Muscle layer of duodenum (tissue), 2 donors: ENCODE measurements around the gene ARHGAP45.

Source experiments
- H3K27ac ChIP-seq: one replicate; pipeline ENCODE4 v1.7.0; 2013; ENCODE audit warnings: mild to moderate bottlenecking, low read length
- H3K27me3 ChIP-seq: one replicate; pipeline ENCODE4 v1.7.0; 2013; ENCODE audit warnings: low read depth, mild to moderate bottlenecking, control low read depth, low read length
- H3K36me3 ChIP-seq, 2 donors: one replicate each; pipeline ENCODE4 v1.7.0; 2013; ENCODE audit warnings: low read length in 2 of 2, control low read depth in 1 of 2, mild to moderate bottlenecking in 1 of 2; ENCODE audit not compliant: insufficient read depth in 2 of 2, control insufficient read depth in 1 of 2
- H3K4me1 ChIP-seq, 2 donors: one replicate each; pipeline ENCODE4 v1.7.0; 2013; ENCODE audit warnings: low read length in 2 of 2, mild to moderate bottlenecking in 2 of 2, control low read depth in 1 of 2, moderate library complexity in 1 of 2; ENCODE audit not compliant: insufficient read depth in 2 of 2, control insufficient read depth in 1 of 2
- H3K4me3 ChIP-seq, 2 donors: one replicate each; pipeline ENCODE4 v1.7.0; 2013; ENCODE audit warnings: low read length in 2 of 2, low read depth in 1 of 2, mild to moderate bottlenecking in 1 of 2
- H3K9me3 ChIP-seq, 2 donors: one replicate each; pipeline ENCODE4 v1.7.0; 2013; ENCODE audit warnings: low read length in 2 of 2, control low read depth in 1 of 2, mild to moderate bottlenecking in 1 of 2; ENCODE audit not compliant: control insufficient read depth in 1 of 2
- donor health status: healthy.

ARHGAP45 gene

DNA sequence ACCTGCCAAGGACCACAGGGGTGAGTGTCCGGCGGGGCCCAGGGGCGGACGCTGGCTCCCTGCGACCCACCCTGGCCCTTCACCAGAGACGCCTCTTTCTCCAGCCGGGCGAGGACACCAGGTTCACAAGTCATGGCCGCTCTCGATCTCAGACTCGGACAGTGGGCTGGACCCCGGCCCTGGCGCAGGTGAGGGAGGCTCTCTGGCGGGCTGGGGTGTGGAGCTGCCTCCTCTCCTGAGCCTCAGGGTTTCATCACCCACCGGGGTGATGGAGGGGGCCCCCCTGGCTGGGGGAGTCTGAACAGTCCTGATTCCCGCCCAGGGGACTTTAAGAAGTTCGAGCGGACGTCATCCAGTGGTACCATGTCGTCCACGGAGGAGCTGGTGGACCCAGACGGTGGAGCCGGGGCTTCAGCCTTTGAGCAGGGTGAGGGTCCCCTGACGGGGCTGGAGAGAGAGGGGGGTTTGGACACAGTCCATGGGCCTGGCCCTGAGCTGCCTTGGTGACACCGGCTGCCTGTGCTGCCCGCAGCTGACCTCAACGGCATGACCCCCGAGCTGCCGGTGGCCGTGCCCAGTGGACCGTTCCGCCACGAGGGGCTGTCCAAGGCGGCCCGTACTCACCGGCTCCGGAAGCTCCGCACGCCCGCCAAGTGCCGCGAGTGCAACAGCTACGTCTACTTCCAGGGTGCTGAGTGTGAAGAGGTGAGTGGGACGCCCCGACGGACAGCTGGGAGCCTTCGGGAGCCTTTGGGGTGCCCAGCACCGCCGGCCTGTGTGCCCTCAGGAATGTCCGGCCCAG is 13.6 kb downstream of the ARHGAP45 start:
- Histone ChIP-seq H3K9me3 (no peaks in the 10 kb centered on the region), H3K4me1 (peaks cover 4 to 8% of the 10 kb centered on the region in 2 donors), H3K27me3 (no peaks in the 10 kb centered on the region), H3K27ac (no peak overlapping the region), H3K36me3 (no peaks in the 10 kb centered on the region), H3K4me3 (no peak overlapping the region)

DNA sequence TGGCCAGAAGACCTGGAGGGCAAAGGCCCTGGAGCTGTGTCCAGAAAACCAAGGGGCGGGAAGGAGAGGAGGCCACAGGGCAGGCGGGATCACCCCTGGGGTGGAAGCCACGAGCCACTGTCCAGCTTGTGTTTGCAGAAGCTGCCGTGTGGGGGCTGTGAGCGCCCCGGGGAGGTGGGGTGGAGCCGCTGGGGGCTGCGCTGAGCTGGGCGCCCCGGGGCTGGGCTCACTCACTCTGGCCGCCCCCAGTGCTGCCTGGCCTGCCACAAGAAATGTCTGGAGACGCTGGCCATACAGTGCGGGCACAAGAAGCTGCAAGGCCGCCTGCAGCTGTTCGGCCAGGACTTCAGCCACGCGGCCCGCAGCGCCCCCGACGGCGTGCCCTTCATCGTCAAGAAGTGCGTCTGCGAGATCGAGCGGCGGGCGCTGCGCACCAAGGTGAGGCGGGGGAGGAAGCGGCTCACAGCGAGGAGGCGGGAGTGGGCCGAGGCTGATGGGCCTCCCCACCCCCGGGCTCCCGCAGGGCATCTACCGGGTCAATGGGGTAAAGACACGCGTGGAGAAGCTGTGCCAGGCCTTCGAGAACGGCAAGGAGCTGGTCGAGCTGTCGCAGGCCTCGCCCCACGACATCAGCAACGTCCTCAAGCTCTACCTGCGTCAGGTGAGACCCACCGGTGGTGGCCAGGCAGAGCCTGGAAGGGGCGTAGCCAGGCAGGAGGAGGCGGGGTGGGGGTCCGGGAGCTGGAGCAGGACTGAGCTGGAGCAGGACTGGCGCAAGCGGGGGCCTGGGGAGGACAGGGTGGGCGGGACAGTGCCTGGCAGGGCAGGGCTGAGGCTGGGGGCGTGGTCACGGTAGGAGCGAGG is 14.6 kb downstream of the ARHGAP45 start:
- H3K27me3 ChIP-seq = no peaks in the 10 kb centered on the region
- peaks cover 0 to 8% of the 10 kb centered on the region in 2 donors for H3K4me1 ChIP-seq
- H3K36me3 ChIP-seq = peaks cover 0 to 7% of the 10 kb centered on the region in 2 donors
- no peak overlapping the region for H3K27ac ChIP-seq
- H3K9me3 ChIP-seq = no peaks in the 10 kb centered on the region
- H3K4me3 ChIP-seq = no peak overlapping the region

- Histone ChIP-seq H3K27ac (no peak overlapping the region), H3K4me3 (peak overlapping the region in 1 of 2 donors; percentile 8)
Observed at GRCh38 chr19:1082165-1082927, 15.4 kb downstream of the ARHGAP45 start.

GRCh38 chr19:1082928-1083816 is 16.2 kb downstream of the ARHGAP45 start:
- Histone ChIP-seq H3K27me3 (no peaks in the 10 kb centered on the region), H3K4me3 (peak overlapping the region in 1 of 2 donors; percentile 8), H3K4me1 (peaks cover 0 to 8% of the 10 kb centered on the region in 2 donors), H3K36me3 (peaks cover 0 to 9% of the 10 kb centered on the region in 2 donors), H3K27ac (no peak overlapping the region), H3K9me3 (no peaks in the 10 kb centered on the region)

More at GRCh38 chr19:1082165-1082927, 15.4 kb downstream of the ARHGAP45 start:
- no peaks in the 10 kb centered on the region for H3K27me3 ChIP-seq
- peaks cover 0 to 8% of the 10 kb centered on the region in 2 donors for H3K4me1 ChIP-seq
- peaks cover 0 to 7% of the 10 kb centered on the region in 2 donors for H3K36me3 ChIP-seq
- H3K9me3 ChIP-seq = no peaks in the 10 kb centered on the region

- Histone ChIP-seq H3K36me3 (peaks cover 0 to 19% of the 10 kb centered on the region in 2 donors), H3K27ac (no peak overlapping the region), H3K27me3 (no peaks in the 10 kb centered on the region), H3K9me3 (no peaks in the 10 kb centered on the region), H3K4me1 (peaks cover 0 to 8% of the 10 kb centered on the region in 2 donors), H3K4me3 (no peak overlapping the region)
Observed at GRCh38 chr19:1084024-1084868, 17.3 kb downstream of the ARHGAP45 start.

- no peaks in the 10 kb centered on the region for H3K9me3 ChIP-seq
- no peaks in the 10 kb centered on the region for H3K27me3 ChIP-seq
- H3K4me1 ChIP-seq = peaks cover 0 to 12% of the 10 kb centered on the region in 2 donors
- H3K4me3 ChIP-seq = no peak overlapping the region
- no peak overlapping the region for H3K27ac ChIP-seq
- H3K36me3 ChIP-seq = peaks cover 0 to 26% of the 10 kb centered on the region in 2 donors
Observed at GRCh38 chr19:1085053-1085658, 18.2 kb downstream of the ARHGAP45 start.

- no peak overlapping the region for H3K4me3 ChIP-seq
- no peaks in the 10 kb centered on the region for H3K27me3 ChIP-seq
- H3K27ac ChIP-seq = no peak overlapping the region
- H3K4me1 ChIP-seq = peaks cover 0 to 12% of the 10 kb centered on the region in 2 donors
- no peaks in the 10 kb centered on the region for H3K9me3 ChIP-seq
- H3K36me3 ChIP-seq = peaks cover under 1 to 29% of the 10 kb centered on the region in 2 donors
Observed at GRCh38 chr19:1085676-1086442, 18.9 kb downstream of the ARHGAP45 start.

DNA sequence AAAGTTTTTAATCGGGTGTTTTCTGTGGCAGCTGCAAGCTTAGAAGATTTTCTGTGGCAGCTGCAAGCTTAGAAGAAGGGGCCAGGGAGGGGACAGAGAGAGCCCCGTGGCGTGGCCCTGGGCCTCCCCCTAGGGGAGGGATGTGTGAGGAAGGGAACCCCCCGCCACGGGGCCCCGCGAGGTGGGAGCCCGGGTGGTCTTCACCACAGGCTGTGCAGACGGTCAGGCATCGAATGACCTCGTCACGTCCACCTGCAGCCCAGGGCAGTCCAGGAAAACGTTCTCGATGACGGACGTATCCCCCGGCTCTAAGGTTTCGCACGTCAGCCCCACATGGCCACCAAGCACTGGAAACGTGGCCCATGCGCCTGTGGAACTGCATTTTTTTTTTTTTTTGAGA is 19.6 kb downstream of the ARHGAP45 start:
- no peaks in the 10 kb centered on the region for H3K27me3 ChIP-seq
- H3K4me1 ChIP-seq = peaks cover 0 to 12% of the 10 kb centered on the region in 2 donors
- H3K9me3 ChIP-seq = no peaks in the 10 kb centered on the region
- peaks cover 5 to 36% of the 10 kb centered on the region in 2 donors for H3K36me3 ChIP-seq
- H3K27ac ChIP-seq = no peak overlapping the region
- no peak overlapping the region for H3K4me3 ChIP-seq

GRCh38 chr19:1087813-1088415 is 20.9 kb downstream of the ARHGAP45 start:
- no peaks in the 10 kb centered on the region for H3K27me3 ChIP-seq
- H3K9me3 ChIP-seq = no peaks in the 10 kb centered on the region
- peaks cover 5 to 42% of the 10 kb centered on the region in 2 donors for H3K36me3 ChIP-seq
- peaks cover 0 to 6% of the 10 kb centered on the region in 2 donors for H3K4me1 ChIP-seq
- H3K27ac ChIP-seq = no peak overlapping the region
- H3K4me3 ChIP-seq = no peak overlapping the region
